Measurements from ENCODE around the gene WIF1.

The WIF1 gene, protein sequence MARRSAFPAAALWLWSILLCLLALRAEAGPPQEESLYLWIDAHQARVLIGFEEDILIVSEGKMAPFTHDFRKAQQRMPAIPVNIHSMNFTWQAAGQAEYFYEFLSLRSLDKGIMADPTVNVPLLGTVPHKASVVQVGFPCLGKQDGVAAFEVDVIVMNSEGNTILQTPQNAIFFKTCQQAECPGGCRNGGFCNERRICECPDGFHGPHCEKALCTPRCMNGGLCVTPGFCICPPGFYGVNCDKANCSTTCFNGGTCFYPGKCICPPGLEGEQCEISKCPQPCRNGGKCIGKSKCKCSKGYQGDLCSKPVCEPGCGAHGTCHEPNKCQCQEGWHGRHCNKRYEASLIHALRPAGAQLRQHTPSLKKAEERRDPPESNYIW

DNA sequence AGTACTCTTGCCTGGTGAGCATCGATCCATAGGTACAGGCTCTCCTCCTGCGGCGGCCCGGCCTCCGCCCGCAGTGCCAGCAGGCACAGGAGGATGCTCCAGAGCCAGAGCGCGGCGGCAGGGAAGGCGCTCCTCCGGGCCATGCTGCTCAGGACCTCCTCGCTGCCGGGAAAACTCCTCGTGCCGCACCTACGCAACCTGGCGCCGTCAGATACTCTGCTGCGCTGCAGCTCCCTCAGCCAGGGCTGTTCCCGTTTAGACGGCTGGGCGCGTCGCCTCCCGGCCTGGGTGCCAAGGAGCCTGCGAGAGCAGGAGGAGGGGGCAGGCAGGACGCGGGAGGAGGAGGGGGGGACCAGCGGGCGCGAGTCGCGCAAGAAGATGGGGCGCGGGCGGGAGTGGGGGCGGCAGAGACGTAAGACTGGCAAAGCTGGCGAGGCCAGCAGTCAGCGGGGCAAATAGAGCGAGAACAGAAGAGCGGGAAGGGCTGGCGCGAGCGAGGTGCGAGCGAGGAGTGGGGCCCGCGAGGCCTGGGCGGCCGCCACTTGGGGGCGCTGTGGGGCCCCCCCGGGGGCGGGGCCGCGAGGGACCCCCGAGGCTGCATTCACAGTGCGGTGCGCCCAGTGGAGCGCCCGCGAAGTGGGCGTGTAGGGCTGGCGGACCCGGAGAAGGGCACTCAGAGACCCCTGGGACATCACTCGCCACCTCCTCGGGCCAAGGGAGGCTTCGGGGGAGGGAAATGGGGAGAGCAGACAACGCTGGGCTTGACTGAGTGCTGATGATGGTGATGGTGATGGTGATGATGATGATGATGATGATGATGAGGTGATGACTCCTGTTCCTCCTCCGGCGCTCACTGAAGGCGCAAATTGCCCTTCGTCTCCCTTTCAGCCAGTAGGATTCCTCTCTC lies at the start of gene WIF1:
TSS of gene WIF1 (minus strand) at position 257 of the 907 bp plus-strand sequence. CDS start at position 143, 114 bp downstream.
- no peak for DNase-seq

DNA sequence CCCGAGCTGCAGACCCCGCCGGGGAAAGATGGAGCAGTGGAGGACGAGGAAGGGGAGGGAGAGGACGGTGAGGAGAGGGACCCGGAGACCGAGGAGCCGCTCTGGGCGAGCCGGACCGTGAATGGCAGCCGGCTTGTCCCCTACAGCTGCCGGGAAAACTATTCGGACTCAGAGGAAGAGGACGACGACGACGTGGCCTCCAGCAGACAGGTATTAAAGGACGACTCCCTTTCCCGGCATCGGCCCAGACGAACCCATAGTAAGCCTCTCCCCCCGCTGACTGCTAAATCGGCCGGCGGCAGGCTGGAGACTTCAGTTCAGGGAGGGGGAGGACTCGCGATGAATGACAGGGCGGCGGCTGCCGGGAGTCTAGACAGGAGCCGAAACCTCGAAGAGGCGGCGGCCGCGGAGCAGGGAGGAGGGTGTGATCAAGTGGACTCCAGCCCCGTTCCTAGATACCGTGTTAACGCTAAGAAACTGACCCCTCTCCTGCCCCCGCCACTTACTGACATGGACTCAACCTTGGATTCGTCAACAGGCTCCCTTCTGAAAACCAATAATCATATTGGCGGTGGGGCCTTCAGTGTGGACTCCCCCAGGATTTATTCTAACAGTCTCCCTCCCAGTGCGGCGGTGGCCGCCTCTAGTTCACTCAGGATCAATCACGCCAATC lies 49.2 kb upstream of the WIF1 start:
- peak; percentile 22 for DNase-seq

DNA sequence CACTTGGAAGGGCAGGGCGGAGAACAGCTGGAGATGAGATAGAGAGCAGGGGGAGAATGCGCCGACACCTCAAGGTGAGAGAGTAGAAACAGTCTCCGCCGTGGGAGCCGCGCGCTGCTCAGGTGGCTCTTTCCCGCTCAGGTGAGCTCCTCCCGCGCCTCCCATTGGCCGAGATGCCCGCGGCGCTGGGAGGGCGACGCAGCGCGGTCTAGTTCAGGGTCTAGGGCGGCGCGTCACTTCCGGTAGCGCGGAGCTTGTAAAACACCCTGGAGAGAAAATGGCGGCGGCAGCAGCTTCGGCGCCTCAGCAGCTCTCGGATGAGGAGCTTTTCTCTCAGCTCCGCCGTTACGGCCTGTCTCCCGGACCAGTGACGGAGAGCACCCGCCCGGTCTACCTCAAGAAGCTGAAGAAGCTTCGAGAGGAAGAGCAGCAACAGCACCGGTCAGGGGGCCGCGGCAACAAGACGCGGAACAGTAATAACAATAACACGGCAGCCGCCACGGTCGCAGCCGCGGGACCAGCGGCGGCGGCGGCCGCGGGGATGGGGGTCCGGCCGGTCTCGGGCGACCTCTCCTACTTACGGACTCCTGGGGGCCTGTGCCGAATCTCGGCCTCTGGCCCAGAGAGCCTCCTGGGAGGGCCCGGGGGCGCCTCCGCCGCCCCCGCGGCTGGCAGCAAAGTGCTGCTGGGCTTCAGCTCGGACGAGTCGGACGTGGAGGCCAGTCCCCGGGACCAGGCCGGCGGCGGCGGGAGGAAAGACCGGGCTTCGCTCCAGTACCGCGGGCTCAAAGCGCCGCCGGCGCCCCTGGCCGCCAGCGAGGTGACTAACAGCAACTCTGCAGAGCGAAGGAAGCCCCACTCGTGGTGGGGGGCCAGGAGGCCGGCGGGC lies 48.5 kb upstream of the WIF1 start, which contains the start of gene LEMD3:
TSS of gene LEMD3 (plus strand) at position 264 of the 889 bp plus-strand sequence. CDS start at position 278, 14 bp downstream.
- DNase-seq, result peak; percentile 61

DNA sequence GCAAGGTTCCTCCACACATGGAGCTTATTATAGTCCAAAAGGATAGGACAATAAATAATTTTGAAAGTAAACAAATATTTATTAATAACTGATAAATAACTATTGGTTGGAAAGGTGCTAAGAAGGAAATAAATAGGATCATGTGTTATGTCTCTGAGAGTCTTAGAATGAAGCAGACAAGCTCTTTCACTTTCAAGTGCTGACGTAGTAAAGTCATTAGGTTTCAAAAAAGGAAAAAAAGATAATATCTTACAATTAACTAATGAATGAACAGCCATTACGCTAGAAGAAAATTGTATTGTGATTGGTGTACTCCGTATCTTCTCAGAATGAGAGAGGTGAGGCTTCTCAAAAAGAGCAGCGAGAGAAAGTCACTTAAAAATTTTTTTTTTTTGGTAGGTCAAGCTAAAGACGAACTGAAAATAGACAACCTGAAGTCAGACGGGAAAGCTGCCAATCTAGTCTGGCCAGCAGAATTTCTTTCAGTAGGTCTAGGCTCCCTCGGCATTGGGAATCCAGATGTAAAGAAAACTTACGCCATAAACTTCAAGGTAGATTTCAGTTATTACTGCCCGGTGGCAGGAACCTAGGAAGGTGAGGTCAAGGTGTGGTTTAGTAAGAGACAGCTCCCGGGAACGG lies 47.7 kb upstream of the WIF1 start:
- no peak for DNase-seq

DNA sequence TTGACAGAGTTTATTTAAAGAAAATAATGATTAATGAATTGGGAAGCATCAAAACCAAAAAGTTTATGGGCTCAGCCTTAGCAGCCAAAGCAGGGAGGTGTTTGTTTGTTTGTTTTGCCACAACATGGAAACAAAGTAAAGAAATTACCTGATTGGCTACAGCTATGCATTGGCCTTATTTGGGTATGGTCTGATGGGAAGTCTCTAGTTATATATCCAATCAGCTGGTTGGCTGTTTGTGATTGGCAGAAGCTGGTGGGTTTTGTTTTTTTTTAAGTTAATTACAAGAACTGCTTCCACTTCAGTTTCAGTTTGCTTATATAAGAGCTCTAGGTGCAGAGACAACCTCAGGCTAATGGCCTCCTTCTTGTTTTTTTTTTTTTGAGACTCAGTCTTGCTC lies 43.7 kb upstream of the WIF1 start:
- DNase-seq, result no peak

DNA sequence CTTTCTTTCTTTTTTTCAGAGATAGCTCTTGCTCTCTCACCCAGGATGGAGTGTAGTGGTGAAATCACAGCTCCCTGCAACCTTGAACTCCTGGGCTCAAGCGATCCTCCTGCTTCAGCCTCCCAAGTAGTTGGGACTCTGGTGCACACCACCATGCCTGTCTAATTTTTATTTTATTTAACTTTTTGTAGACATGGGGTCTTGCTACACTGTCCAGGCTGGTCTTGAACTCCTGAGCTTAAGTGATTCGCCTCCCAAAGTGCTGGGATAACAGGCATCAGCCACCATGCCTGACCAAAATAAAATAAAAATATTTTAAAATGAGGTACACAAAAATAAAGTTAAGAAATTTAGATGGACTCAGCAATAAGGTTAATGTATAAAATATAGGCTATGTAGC lies 43.1 kb upstream of the WIF1 start:
- no peak for DNase-seq

DNA sequence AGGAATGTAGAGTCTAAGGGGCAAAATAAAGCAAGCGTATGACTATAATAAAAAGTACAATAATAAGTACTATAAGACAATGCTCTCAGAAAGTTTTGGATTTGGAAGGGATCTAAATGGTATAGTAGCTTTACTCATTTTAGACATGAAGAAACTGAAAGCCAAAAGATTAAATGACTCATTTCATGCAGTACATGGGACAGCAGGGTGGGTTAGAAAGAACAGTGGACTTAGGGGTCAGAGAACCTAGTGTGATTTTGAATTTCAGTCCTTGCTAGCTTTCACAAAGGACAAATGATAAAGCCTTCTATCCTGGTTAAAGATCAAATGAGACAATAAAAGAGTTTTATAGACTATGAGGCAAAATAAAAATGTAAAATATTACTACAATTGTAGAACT lies 41.5 kb upstream of the WIF1 start:
- no peak for DNase-seq

DNA sequence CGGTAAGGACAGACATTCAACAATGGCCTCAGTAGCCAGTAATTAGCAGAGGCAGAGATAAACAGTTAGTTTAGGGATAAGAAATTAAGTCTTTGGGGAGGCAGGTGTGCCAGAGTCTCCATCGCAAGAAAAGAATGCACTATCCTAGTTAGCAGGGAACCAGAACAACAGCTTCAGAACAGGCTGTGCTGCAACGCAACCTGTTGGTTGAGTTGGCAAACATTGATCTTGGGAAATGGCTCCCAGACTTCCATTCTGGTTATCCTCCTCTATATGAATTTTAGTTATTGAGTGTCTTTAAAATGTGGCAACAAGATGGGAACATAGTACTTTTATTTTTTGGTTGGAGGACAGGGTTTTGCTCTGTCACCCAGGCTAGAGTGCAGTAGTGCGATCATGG lies 36.0 kb upstream of the WIF1 start:
- DNase-seq, result no peak

DNA sequence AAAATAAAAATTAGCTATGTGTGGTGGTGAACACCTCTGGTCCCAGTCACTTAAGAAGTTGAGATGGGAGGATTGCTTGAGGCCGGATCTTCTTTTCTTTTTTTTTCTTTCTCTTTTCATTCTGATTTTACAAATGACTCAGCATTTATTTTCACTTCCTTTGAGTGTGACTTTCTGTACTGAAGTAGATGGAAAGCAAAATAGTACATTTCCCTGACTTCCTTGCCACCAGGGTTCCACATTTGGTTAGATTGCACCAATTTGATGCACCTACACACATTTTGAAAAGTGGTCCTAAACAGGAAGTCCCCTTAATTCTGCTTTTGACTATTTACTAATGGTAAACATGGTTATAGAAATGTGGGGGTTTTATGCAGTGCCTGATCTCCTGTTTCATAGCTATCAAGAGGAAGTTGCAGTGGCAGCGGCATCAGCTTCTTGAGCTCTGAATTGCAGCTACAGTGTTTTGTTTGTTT lies 35.3 kb upstream of the WIF1 start:
- peak; percentile 48 for DNase-seq

DNA sequence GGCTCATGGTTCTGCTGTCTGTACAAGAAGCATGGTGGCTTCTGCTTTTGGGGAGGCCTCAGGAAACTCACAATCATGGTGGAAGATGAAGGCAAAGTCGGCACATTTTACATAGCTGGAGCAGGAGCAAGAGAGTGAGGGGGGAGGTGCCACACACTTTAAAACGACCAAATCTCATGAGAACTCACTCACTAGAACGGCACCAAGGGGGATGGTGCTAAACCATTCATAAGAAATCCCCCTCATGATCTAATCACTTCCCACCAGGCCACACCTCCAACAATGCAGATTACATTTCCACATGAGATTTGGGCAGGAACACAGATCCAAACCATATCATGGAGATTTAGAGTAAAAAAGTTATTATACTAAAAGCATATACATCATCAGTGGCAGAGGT lies 34.7 kb upstream of the WIF1 start:
- DNase-seq, result no peak

DNA sequence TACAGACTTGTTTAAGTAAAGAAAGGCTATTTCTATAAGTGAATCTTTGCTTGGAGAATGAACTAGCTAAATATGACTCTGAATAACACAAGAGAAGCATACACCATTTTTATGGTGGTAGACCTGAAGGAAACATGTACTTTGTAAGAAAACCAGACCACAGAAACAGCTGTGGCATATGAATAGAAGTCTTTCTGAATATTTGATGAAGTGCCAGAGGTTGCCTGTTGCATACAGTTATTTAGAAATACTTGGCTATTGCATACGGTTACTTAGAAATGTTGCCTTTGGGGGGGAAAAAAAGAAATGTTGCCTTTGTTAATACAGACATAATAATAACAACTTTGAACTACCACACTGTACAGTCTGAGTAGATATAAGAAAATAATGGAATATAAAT lies 31.5 kb upstream of the WIF1 start:
- no peak for DNase-seq

DNA sequence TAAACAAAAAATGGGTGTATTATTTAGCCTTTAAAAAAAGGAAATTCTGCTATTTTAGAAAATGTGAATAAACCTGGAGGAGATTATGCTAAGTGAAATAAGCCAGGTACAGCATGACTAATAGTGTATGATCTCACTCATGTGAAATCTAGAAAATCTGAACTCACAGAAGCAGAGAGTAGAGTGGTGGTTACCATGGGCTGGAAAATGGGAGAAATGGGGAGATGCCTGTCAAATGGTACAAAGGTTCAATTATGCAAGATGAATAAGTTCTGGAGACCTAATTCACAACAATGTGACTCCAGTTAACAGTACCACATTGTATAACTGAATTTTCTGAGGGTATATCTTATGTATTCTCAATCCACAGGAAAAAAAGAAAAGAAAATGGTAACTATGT lies 30.9 kb upstream of the WIF1 start:
- no peak for DNase-seq

DNA sequence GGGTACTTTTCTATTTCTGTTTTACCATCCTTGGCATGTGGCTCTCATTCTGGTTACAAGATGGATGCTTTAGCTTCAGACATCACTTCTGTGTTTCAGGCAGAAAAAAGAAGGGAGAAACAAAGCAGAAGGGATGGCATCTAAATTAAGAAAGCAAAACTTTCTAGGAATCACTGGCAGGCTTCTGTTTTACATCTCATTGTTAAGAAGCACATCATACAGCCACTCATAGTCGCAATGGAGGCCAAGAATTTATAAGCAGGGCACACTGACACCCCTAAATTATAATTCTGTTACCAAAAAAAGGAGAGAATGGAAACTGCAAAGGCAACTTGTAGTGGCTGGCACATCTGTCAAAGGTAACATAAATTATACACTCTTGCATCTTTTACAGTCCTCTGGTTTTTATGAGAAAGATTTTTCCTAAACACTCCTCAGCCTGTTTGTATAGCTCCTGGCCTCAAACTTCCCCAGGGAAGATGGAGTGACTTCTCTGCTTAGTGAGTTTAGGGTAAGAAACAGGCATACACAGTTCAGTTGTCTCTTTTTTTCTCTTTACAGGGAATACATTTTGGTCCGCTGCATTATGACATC lies 26.3 kb upstream of the WIF1 start:
- DNase-seq, result no peak

DNA sequence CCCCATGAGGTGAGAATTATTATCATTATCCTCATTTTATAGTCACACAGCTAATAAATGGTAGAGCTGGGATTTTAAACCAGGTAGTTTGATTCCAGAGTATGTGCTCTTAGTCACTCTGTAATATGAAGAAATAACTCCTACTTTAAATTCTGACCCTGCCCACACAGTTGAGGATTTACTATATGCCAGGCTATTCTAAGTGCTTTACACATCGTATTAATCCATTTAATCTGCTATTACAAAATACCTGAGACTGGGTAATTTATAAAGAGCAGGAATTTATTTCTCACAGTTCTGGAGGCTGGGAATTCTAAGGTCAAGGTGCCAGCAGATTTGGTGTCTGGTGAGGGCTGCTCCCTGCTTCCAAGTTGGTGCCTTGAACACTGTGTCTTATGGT lies 19.6 kb upstream of the WIF1 start:
- no peak for DNase-seq

DNA sequence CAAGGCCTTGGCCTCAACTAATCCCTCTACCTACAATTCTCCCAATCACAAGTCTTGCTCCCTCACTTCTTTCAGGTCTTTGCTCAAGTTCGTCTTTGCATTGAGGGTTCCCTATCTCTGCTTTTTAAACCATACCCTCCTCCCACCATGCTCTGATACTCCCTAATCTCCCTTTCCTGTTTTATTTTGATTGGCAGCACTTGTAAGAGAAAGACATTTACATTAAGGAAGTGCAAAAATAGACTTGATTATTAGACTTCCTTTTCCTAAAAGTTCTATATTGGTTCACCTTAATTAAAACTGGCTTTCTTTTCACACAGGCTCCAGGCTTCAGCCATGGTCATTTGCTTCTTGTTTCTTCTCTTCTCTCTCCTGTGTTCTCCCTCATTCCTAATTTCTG lies 18.3 kb upstream of the WIF1 start:
- DNase-seq, result no peak

DNA sequence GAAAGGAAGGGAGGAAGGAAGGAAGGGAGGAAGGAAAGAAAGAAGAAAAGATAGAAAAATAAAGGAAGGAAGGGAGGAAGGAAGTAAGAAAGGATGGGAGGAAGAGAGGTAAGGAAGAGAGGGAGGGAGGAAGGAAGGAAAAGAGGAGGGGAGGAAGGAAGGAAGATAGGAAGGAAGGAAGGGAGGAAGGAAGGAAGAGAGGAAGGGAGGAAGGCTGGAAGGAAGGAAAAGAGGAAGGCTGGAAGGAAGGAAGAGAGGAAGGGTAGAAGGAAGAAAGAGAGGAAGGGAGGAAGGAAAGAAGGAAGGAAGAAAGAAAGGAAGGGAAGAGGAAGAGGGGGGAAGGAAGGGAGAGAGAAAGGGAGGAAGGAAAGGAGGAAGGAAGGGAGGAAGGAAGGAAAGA lies 12.8 kb upstream of the WIF1 start:
- DNase-seq, result no peak

DNA sequence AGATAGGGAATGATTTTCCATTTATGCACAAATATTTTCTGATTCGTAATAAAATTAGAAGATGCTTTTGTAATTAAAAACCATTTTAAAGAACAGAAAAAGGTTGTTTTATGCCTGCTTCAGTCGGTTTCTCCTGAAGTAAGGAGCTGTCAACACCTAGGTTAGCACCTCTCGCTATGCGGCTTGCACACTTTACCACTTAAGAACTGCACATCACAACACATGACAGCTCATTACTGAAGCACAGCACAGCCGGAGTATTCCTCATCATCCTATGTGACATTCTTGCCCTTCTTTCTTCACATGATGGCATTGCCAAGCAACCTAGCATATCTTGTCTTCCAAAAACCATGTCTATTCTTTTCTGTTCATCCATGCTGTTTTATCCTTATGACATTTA lies 5.4 kb upstream of the WIF1 start:
- no peak for DNase-seq

DNA sequence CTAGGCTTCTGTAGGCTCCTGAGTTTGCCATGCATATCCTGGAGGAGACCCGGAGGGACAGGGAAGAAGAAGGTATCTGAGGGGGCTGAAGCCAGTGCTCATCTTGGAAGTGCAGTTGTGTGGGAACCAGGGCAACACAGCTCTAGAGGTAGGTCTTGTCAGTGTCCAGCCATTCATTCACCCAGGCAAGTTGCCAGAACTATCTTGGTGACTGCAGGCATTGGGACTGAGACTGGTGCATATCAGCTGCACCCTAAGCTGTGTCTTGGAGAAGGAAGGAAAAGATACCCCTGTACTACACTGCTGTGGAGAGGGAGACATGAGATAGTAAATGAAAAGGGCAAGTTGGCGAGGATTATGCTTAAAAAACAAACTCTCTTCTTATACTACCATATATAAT lies 4.9 kb upstream of the WIF1 start:
- no peak for DNase-seq

DNA sequence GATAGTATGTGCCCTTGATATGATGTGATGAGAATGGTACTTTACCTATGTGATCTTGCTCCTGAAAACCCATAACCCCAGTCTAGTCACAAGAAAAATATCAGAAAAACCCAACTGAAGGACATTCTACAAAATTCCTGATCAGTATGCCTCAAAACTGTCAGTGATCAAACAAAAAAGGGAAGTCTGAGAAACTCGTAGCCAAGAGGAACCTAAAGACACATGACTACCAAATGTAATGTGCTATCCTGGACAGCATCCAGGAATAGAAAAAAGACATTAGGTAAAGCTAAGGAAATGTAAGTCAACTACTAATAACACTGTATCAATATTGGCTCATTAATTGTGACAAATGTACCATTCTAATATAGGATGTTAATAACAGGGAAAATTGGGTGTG lies 4.1 kb upstream of the WIF1 start:
- DNase-seq, result no peak

DNA sequence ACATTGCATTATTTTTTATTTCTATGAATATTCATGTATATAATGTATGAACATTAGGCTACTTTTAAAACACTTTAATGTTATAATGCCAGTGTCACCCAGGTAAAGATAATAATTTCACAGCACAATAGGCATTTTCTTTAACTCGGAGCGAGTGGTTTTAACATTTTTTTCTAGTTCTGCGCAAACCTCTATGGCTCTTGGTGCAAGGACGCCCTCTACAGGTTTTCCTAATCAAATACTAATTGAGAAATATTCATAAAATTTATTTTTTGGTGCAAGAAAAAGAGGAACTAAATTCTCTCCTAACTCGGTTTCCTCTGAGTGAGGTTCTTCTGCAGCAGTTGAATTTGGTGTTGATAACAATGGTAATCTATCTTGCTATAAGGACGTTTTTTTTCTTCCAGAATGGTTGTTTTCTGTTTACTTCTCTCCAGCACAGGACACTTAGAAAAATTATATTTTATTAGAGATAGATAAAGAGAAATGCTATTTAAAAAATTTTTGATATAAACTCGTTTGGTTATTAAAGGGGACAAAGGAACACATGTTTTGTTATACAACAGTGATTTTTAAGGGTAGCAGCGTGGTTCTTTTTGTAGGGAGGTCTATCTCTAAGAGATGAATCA lies 2.4 kb upstream of the WIF1 start:
- peak; percentile 50 for DNase-seq

DNA sequence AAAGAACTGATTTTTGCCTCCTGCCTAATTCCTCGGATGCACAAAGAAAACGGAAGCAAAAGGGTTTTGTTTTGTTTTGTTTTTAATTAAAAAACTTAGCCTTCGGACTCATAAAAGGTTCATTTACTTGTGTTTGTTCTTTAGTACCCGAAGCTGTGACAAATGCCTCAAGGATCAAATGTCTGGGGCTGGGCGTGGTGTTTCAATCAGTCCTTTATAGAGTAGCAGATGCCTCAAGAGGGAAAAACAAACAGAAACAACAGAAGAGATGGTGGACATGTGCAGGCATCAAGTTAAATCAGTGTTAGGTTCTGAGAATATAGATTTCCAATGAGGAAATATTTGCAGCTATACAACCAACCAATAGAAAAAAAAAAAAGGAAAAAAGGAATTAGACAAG lies 1.6 kb upstream of the WIF1 start:
- DNase-seq, result no peak
